Astrocyte of the cerebellum (primary cell): ENCODE data around the gene SGMS1.

Experiments
- DNase-seq: peaks from one replicate; pipeline ENCODE4 v3.0.0-alpha.2; 2011; ENCODE audit warnings: low read depth
- H3K4me3 ChIP-seq: 2 replicates; pipeline ENCODE4 v1.5.1; 2011; ENCODE audit warnings: mild to moderate bottlenecking, low read depth, low read length, moderate library complexity
- CTCF ChIP-seq: IDR thresholded peaks from 2 replicates; pipeline ENCODE4 v1.5.1; 2012; ENCODE audit warnings: low read length, low read depth, moderate library complexity, mild to moderate bottlenecking; ENCODE audit errors: missing control alignments
- in situ Hi-C: cut with HindIII; loops from 2 replicates; pipeline ENCODE4 v1.10.0; 2017; ENCODE audit warnings: low sequenced_read_pairs

Gene SGMS1

GRCh38 chr10:50528206-50528605, 95.5 kb downstream of the SGMS1 start:
- no peak for DNase-seq
- in situ Hi-C loops: no loop called here
- H3K4me3 ChIP-seq: no peak overlapping the region
- no peak for TF ChIP-seq CTCF

- no peak for DNase-seq
- in situ Hi-C loops: no loop called here
- H3K4me3 ChIP-seq: no peak overlapping the region
- no peak for TF ChIP-seq CTCF
Measured at GRCh38 chr10:50527442-50528043, 96.2 kb downstream of the SGMS1 start.

GRCh38 chr10:50526185-50526584, 97.6 kb downstream of the SGMS1 start:
- DNase-seq: no peak
- no peak for TF ChIP-seq CTCF
- in situ Hi-C loops: no loop called here
- no peak overlapping the region for H3K4me3 ChIP-seq

GRCh38 chr10:50523357-50523756, 100.4 kb downstream of the SGMS1 start:
- no peak for DNase-seq
- in situ Hi-C loops: no loop called here
- TF ChIP-seq CTCF: no peak
- no peak overlapping the region for H3K4me3 ChIP-seq

- no peak for DNase-seq
- TF ChIP-seq CTCF: no peak
- in situ Hi-C loops: no loop called here
Measured at GRCh38 chr10:50522908-50523307, 100.8 kb downstream of the SGMS1 start.

GRCh38 chr10:50520115-50520514, 103.6 kb downstream of the SGMS1 start:
- TF ChIP-seq CTCF: no peak
- no peak overlapping the region for H3K4me3 ChIP-seq
- no peak for DNase-seq
- in situ Hi-C loops: no loop called here

More at GRCh38 chr10:50522908-50523307, 100.8 kb downstream of the SGMS1 start:
- no peak overlapping the region for H3K4me3 ChIP-seq
